CD4-positive, alpha-beta T cell treated with Interleukin-10 for 1 hour (primary cell): ENCODE data around the gene SYT15B.
"Not testable (repeated sequence)": the region's sequence is repeated elsewhere in the genome, so short reads cannot be mapped to it uniquely, and the experiment has no call there.

Experiments used
- DNase-seq: peaks from one replicate; pipeline ENCODE4 v3.0.0-alpha.2; 2020

Gene SYT15B

GRCh38 chr10:47725047-47725446 lies 38.3 kb downstream of the SYT15B start:
- not testable (repeated sequence) for DNase-seq

- not testable (repeated sequence) for DNase-seq
Observed at GRCh38 chr10:47724119-47724518, 39.3 kb downstream of the SYT15B start.

GRCh38 chr10:47723362-47723761 lies 40.0 kb downstream of the SYT15B start:
- not testable (repeated sequence) for DNase-seq

GRCh38 chr10:47717011-47717769 lies 46.2 kb downstream of the SYT15B start:
- DNase-seq = not testable (repeated sequence)
